MG63 (cell line): ENCODE data around the gene ZEB2. TPM values are rescaled to one million over a fixed set of nuclear protein-coding genes. Genes with fewer than 3 reads are reported as not detected.

Source experiments
- DNase-seq: peaks from one replicate; pipeline ENCODE4 v3.0.0-alpha.2; 2020
- H3K27me3 ChIP-seq: fragments of 250-450 bp; sonication (Bioruptor Pico); 2 replicates; pipeline ENCODE4 v1.5.1; 2020; ENCODE audit warnings: mild to moderate bottlenecking, moderate library complexity
- H3K36me3 ChIP-seq: fragments of 250-450 bp; sonication (Bioruptor Pico); 2 replicates; pipeline ENCODE4 v1.5.1; 2020; ENCODE audit warnings: mild to moderate bottlenecking, moderate library complexity
- H3K4me3 ChIP-seq: fragments of 250-450 bp; sonication (Bioruptor Pico); 2 replicates; pipeline ENCODE4 v1.5.1; 2020; ENCODE audit warnings: mild to moderate bottlenecking, moderate library complexity
- H3K9me3 ChIP-seq: fragments of 250-450 bp; sonication (Bioruptor Pico); 2 replicates; pipeline ENCODE4 v1.5.1; 2020; ENCODE audit warnings: mild to moderate bottlenecking, moderate library complexity
- total RNA-seq: library from RNA; depleted of rRNA; stranded (reverse); fragments of >200 nt; shearing (Covaris generic); gene quantifications from 2 replicates; pipeline ENCODE4 v1.2.3, GENCODE V29; 2014; ENCODE audit warnings: low replicate concordance

ZEB2 gene
- total RNA-seq, 1 experiment from 2014 or later = 13.3 TPM

DNA sequence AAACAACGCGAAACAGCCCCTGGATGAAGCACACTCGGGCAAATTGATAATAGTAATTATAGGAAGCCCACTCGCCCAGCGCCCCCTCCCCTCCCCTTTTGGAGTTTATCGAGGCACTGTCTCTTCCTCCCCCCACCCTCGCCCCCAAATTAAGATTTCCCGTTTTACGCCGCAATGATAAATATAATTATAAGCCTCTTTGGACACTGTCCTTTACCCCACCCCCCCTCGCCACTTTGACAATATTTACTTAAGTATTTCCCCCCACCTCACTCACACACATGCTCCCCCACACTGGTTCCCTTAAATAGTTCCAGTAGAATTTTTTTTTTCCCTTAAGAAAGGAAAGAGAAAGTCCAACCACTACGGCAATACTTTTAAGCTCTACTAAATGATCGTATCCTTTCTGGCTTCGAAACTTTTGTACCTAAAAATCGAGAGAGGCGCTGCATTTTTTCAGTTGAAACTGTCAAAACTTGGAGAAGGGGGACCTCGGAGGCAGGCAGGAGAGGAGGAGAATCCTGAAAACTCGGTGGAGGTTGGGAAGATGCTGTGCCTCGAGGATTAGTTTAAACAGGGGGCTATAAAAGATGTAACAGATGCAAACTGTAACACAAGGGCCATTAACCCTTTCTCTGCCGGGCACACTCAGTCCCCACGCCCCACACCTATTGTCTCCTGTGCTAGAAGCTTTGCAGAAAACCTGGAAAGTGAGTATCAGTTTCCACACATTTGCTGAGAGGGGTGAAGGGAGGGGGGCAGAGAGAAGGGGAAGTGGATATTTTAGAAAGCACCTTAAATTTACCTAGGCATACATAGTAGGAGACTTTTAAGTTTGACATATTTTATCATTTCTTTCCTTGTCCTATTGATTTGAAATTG, 1.8 kb downstream of the ZEB2 start:
- Histone ChIP-seq H3K4me3 (peak overlapping the region; percentile 82), H3K9me3 (no peaks in the 10 kb centered on the region), H3K36me3 (peaks cover 16% of the 10 kb centered on the region), H3K27me3 (no peaks in the 10 kb centered on the region)
- no peak for DNase-seq

DNA sequence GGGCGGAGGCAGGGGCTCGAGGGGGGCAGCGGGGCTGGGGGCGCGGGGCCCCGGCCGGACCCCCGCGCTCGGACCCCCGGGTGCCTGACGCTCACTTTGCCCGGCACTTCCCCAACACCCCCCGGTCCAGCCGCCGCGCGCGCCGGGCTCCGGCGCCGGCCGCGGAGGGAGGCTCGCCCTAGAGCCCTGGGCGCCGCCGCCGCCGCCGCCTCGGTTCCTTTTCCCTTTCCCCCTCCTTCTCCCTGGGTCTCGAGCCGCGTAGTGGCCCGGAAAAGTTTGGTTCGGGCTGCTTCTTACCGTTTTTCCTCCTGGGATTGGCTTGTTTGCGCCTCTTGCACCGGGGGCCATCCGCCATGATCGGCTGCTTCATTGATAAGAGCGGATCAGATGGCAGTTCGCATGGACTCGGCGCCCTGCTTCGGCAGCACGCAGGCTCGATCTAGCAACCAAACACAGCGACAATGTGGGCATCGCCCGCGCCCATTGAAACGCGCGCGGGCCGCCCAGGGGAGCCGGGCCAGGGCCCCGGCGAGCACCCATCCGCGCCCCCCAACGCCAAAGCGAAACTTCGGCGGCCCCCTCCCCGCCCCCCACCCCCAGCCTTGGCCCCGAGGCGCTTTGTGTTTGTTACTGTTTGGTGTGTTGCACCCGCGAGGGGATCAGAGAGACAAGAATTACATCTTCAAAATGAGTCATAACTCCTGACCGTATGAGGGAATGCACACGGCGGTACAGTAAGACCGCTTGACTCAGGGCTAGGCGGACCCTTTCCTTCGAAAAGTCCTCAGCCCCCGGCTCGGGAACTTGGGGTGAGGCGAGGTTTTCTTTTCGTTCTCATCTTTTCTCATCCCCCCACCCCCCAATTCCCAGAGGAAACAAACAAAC, 2.7 kb downstream of the ZEB2 start:
- Histone ChIP-seq H3K9me3 (no peaks in the 10 kb centered on the region), H3K27me3 (no peaks in the 10 kb centered on the region), H3K36me3 (peaks cover 16% of the 10 kb centered on the region), H3K4me3 (peak overlapping the region; percentile 82)
- peak; percentile 81 for DNase-seq

DNA sequence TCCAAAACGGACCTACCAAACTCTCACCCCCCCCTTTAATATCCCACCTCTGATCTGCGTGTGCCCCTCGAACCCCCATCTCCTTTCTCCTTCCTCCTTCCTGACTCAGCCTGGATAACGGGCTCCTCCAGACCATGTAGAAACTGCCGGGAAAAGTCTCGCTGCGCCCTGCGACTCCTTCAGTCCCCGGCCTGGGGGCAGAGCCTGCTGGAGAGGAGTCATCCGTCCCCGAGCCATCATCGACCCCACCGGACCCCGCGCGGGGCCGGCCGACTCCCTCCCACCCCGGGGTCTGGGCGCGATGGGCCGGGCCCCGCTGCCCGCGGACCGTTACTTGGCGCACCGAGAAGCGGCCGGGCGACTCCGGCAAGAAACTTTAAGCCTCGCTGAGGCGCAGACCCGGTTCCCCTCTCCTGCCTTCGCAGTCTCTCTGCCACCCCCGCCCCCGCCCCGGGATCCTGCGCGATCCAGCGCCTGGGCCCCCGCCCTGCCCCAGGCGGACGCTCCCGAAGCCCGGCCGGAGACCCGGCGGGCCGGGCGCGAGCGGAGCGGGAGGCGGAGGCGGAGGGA, 3.4 kb downstream of the ZEB2 start:
- Histone ChIP-seq H3K9me3 (no peaks in the 10 kb centered on the region), H3K36me3 (peaks cover 16% of the 10 kb centered on the region), H3K4me3 (peak overlapping the region; percentile 73), H3K27me3 (no peaks in the 10 kb centered on the region)
- peak; percentile 43 for DNase-seq

DNA sequence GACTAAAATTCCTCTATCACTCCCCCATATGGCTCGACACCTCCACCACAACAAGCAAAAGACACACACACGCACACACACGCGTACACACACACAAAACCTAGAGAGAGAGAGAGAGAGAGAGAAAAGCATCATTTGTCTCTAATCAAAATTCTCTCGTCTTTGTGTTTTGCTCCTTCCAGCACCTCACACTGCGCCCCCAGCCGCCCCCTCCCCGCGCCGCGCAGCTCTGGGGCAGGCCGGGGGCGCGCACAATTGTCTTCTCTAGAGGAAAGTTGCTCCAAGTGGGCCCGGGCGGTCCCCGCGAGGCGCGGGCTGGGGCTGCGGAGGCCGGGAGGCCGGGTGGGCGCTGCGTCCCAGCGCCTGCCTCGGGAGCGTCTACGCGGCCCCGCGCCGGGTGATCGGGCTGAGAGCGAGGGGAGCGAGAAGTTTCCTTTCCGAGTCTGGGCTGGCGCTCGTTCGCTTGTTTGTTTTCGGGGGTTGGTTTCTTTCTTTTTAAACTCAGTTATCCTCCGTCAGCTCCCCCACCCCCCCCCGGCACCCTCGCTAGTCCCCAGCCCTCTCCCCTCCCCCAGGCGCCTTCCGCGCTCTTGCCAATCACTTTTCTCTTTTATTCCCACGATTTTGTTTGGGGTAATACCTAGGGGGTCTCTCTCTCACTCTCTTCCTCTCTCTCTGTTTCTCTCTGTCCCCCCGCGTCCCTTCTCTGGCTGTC, 4.1 kb downstream of the ZEB2 start:
- DNase-seq = peak; percentile 69
- no peaks in the 10 kb centered on the region for H3K9me3 ChIP-seq
- H3K4me3 ChIP-seq = peak overlapping the region; percentile 73
- H3K27me3 ChIP-seq = no peaks in the 10 kb centered on the region
- H3K36me3 ChIP-seq = peaks cover 19% of the 10 kb centered on the region

DNA sequence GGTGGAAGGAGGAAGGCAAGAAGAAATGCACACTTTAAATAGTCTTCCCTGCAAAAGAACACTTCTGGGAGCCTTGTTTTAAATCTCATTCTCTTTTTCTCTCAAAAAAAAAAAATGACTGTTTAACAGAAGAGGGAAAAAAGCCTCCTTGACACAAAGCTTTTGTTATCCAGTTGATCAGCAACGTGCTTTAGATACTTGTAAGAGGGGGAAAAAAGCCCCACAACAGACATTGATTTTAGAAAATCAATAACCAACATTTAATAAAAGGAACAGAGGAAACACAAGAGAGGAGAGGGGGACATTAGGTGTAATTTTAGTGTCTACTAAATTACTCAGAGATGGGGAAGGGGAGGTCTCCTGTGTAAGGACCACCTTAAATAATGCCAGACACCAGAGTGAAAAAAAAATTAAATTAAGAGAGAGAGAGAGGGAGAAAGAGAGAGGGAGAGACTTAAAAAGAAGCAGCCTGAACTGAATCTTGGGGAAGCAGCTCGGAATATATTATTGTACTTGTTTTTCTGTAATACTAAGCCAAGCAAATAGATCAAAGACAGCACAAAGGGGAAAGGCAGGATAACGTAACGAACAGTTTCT, 4.7 kb downstream of the ZEB2 start:
- H3K9me3 ChIP-seq = no peaks in the 10 kb centered on the region
- H3K27me3 ChIP-seq = no peaks in the 10 kb centered on the region
- DNase-seq = no peak
- peak overlapping the region; percentile 73 for H3K4me3 ChIP-seq
- H3K36me3 ChIP-seq = peaks cover 22% of the 10 kb centered on the region

DNA sequence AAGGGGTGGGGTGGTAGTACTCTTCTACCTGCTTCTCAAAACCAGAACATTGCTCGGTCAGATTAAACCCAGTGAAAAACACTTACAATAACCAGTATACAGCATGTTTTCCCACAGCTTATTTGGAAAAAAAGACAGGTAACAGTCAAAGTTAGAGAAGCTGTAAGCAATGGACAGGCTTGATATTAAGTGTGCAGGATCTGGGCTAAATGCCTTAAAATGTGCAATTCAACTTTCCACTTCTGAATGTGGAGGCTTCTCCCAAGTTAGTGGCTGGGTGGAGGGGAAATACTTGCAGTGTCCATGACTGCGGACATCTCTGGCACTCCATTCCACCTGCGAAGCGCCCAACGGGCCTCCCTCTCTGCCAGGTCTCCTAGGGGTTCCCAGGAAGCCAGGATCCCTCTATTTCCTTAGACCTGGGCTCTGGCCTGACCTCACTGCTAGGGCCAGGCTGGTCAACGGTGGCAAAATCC, 5.3 kb downstream of the ZEB2 start:
- Histone ChIP-seq H3K4me3 (peak overlapping the region; percentile 73), H3K27me3 (no peaks in the 10 kb centered on the region), H3K9me3 (no peaks in the 10 kb centered on the region), H3K36me3 (peaks cover 22% of the 10 kb centered on the region)
- no peak for DNase-seq

DNA sequence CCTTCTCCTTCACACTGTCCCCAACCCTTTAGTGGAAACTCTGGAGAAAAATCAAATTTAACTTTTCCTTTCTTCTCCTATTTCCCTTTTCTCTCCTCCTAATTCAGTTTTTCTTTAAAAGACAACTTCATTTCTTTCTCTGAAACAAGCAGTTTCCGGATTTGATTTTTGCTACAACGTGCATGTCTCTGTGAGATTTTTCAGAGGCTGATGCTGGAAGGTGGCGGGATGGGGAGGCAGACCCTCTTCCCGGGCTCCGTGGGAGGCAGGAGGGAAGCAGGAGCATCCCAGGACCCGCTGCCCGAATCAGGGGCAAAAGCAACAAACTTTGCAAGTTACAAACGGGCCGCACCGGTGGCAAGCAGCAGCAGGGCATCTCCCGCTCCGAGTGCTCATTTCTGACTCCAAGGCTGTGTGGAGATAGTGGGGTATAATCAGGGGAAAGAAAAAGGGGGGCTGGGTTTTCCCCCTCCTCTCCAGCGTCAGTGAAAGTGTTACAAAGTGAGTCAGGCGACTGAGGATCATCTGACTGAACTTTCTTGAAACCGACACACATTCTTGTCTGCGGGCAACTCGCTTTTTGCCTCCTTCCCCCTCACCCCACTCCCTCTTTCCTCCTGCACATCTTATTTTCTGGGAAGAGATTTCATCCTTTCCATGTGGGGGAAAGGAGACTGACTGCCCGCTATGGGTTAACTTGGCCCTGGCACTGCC, 6.4 kb downstream of the ZEB2 start:
- Histone ChIP-seq H3K27me3 (no peaks in the 10 kb centered on the region), H3K4me3 (peak overlapping the region; percentile 73), H3K9me3 (no peaks in the 10 kb centered on the region), H3K36me3 (peaks cover 22% of the 10 kb centered on the region)
- DNase-seq = peak; percentile 63

DNA sequence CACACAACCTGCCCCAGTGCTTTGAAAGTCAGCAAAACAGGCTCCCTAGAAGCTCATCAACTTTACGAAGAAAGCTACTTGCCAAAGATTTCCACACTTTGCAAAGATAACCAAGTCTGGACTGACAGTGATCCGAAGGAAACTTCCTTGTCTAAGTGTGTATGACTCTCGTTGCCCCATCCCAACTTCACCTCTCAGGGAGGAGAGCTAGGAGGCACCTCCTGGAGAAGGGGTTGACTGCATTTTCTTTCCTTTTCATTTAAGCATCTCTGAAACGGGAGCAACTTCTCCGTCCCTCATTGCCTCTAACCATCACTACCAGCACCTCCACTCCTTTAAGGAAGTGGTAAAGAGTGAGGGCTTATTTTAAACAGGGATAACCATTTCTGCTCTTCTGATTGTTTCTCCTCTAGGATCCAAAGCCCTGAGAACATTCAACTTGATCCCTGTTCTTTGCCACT, 7.0 kb downstream of the ZEB2 start:
- H3K9me3 ChIP-seq = no peaks in the 10 kb centered on the region
- peak overlapping the region; percentile 73 for H3K4me3 ChIP-seq
- peaks cover 22% of the 10 kb centered on the region for H3K36me3 ChIP-seq
- no peaks in the 10 kb centered on the region for H3K27me3 ChIP-seq
- no peak for DNase-seq

DNA sequence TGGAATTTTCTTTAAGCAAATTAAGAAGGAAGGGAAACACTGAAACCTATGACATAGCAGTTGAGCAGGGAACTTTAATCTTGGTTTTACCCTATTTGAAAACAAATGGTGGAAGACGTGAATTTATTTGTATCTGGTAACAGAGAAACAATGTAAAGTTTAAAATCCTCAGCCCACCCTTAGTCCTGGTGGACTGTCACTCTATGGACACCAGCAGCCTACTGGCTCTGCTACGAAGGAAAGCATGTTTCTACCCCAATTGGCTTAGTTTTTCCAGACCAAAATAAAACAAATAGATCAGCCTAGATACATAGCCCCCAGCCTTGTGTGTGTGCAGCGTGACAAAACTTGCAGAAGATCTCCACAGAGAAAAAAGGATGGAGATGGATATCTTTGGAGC, 7.4 kb downstream of the ZEB2 start:
- peaks cover 22% of the 10 kb centered on the region for H3K36me3 ChIP-seq
- no peaks in the 10 kb centered on the region for H3K9me3 ChIP-seq
- no peaks in the 10 kb centered on the region for H3K27me3 ChIP-seq
- DNase-seq = no peak
- H3K4me3 ChIP-seq = peak overlapping the region; percentile 73

DNA sequence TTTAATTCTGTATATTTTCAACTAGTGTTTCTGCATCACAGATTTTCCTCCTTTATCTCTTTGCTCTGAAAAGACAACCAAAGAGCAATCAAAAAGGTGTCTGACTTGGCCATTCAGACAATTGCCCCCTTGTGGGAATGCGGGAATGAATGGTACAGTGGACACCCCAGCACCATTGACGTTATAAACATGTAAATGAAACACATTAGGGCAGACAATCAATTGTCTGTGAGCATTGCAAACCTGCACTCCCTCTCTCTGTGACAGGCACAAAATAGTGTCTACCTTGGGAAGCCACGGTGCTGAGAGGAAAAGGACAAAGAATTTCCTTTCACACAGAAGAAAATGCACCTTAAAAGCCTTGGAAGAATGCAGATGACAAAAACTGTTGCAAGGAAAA, 8.0 kb downstream of the ZEB2 start:
- no peak for DNase-seq
- H3K9me3 ChIP-seq = no peaks in the 10 kb centered on the region
- no peak overlapping the region for H3K4me3 ChIP-seq
- peaks cover 22% of the 10 kb centered on the region for H3K36me3 ChIP-seq
- H3K27me3 ChIP-seq = no peaks in the 10 kb centered on the region

DNA sequence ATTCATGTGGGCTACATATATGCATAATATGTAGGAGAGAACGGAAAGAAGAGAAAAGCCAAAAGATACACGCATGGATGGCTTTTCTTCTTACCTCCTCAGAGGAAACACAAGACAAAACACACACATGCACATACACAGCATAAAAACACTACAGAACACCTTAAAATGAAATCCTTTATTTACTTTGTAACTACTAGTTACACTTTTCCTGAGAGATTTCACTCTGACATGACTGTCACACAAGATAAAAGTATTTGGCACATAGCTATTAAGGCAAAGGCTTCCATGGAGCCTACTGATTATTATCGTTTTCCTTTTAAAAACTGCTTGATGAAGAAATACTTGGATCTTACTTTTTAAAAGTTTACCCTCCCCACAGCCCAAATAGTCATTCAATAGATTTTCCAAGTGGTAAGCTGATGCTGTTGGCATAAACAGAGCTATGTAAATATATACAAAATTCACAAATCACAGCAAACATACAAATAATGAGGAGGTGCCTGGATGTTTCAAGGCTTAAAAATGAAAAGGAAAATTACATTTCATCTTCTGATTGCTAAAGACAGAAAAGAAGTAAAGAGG, 8.6 kb downstream of the ZEB2 start:
- no peaks in the 10 kb centered on the region for H3K27me3 ChIP-seq
- peak overlapping the region; percentile 32 for H3K4me3 ChIP-seq
- peaks cover 22% of the 10 kb centered on the region for H3K36me3 ChIP-seq
- no peak for DNase-seq
- no peaks in the 10 kb centered on the region for H3K9me3 ChIP-seq

DNA sequence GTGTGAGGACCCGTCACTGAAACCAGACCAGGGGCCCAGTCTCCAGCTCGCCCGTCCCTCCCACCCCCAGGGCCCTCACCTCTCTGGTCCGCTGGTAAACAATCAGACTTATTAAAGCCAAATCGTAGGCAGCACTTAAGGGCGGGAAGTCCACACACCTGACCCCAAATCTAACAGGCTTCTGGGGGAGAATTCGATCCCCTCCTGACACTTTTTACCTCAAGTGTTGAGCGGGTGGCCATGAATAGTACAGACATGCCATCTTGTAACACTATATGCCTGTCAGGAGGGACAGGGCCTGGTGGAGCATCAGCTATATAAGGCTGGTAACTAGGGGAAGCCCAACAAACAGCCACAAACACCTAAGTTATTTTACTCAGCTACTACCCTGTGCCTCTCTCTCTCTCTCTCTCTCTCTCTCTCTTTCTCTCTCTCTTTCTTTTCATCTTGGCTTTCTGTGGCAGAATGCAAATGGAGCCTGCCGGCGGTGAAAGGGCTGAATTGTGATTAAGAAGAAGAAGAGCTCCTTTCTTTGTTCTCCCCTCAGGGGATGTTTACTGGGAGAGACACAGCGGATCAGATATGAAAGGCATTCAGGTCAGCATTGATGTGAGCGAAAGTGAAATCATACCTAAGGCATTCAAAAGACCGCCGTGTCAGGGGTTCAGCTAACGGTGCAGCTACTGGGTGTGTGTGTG, 9.5 kb downstream of the ZEB2 start:
- no peaks in the 10 kb centered on the region for H3K27me3 ChIP-seq
- peak overlapping the region; percentile 32 for H3K4me3 ChIP-seq
- DNase-seq = peak; percentile 55
- peaks cover 22% of the 10 kb centered on the region for H3K36me3 ChIP-seq
- H3K9me3 ChIP-seq = no peaks in the 10 kb centered on the region

DNA sequence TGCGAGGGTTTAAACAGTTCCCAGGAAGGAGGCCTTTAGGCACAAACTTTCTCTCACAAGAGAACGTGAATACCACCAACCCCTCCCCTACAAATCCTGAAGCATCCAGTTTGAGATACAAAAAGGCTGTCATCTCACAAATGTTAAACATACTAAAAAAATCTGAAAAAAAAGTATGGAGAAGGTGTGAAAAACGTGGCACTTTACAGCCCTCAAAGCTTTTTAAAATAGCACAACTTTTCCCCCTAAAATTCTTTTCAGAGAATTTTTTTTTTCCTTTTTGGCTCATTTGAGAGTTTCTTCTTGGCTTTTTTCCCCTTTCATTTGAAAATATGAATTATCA, 10.1 kb downstream of the ZEB2 start:
- H3K9me3 ChIP-seq = no peaks in the 10 kb centered on the region
- no peak for DNase-seq
- H3K36me3 ChIP-seq = peaks cover 22% of the 10 kb centered on the region
- H3K4me3 ChIP-seq = no peak overlapping the region; the same call in 1 of the 2 replicates
- H3K27me3 ChIP-seq = no peaks in the 10 kb centered on the region

DNA sequence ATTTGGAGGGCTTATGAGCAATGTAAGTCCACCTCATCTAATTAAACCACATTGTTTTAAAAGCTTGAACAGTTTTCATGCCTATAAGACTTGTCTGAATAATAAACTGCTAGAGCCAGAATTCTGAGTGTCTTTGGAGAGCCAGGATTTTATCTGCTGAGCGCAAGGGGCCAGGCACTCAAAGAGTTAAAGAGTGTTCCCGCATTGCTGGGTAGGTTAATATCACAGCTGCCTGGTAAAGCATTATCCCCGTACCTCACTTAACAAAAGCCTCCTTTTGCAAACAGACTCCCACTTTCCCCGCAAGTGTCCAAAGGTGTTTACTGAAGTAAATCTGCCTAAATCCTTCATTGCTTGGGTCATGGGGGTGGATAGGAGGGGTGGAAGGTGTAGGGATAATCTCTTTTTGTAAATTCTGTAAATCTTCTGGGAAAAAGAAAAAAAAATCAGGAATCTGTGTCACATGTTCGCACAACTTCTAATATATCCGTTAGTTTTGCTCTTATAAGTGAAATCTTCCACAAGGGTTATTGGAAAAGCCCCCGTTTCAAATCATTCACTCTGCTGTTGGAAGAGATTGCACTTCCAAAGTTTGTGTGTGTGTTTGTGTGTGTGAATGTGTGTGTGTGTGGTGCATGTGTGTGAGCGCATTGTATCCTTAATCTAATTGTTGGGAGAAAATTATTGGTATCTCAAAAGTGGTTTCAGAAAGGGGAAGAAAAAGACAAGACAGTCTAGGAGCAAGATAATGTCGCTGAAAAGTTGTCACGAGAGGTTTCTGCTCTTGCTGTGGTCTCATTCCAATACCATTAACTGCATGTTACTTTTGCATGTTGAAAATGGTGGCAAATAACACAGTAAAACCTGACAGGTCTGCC, 10.7 kb downstream of the ZEB2 start:
- DNase-seq = no peak

More for the DNA sequence above, 10.7 kb downstream of the ZEB2 start:
- no peaks in the 10 kb centered on the region for H3K9me3 ChIP-seq
- H3K36me3 ChIP-seq = peaks cover 19% of the 10 kb centered on the region
- no peaks in the 10 kb centered on the region for H3K27me3 ChIP-seq
- H3K4me3 ChIP-seq = peak overlapping the region; percentile 10
